A172 (cell line): ENCODE measurements around the gene LCE1D. TPM values are rescaled to one million over a fixed set of nuclear protein-coding genes. Genes with fewer than 3 reads are reported as not detected.

ENCODE experiments used
- DNase-seq: peaks from one replicate; pipeline ENCODE4 v3.0.0-alpha.2; 2015; ENCODE audit warnings: low spot score
- total RNA-seq: library from RNA; depleted of rRNA; stranded (reverse); fragments of >200 nt; shearing (Covaris generic); gene quantifications from 2 replicates; pipeline ENCODE4 v1.2.3, GENCODE V29; 2014; rRNA removed

Gene LCE1D, protein sequence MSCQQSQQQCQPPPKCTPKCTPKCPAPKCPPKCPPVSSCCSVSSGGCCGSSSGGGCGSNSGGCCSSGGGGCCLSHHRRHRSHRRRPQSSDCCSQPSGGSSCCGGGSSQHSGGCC
- not detected in 2 replicates for total RNA-seq

DNA sequence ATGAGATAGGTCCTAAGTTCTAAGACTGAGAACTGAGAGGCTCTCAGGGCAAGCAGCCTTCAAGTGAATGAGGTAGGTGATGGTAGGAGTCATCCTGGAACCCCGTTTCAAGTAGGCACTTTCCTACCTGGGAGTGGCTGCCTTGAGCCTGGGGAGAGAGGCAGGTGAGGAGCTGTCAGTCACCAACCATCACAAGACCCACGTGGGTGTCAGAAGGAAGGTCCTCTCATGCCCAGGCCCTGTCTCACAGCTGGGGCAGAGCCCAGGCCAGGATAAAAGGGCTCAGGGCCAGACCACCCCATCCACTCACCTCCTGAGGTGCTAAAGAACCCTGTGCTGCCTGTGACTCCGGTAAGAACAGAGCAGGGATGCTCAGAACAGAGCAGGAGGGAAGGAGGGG lies at the start of gene LCE1D:
LCE1D (plus strand) TSS at position 301 of the 400 bp plus-strand sequence. CDS start 1,074 bp downstream, outside the sequence.
- no peak for DNase-seq

DNA sequence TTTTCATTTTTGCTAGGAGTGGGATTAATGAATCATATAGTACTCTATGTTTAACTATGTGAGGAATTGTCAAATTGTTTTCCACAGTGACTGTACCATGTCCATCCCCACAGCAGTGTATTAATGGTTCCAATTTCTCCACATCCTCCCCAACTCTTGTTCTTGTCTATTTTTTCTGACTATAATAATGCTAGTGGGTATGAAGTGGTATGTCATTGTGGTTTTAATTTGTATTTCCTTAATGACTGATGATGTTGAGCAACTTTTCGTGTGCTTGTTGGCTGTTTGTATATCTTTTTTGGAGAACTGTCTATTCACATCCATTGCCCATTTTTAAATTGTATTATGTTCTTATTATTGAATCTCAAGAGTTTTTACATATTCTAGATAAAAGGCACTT lies 48.7 kb upstream of the LCE1D start:
- DNase-seq, result no peak

- DNase-seq, result peak; percentile 50
These were observed 44.3 kb upstream of the LCE1D start for GRCh38 chr1:152752225-152752624.

DNA sequence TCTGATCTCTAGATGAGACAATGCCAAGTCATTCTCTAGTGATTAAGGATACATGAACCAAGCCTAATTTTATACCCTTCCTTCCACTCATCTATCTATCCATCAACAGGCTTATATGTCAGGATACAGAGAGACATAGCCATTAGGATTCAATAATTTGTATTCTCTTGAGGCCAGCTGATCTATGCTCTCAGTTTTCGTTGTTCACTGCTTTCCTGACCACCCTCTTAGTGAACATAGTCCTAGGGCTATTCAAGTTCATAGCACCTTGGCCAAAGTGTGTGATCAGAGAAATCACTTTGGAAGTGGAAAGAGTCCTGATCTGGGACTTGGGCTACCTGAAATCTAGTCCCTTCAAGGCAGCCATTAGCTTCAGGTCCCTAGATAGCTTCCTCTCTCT lies 42.9 kb upstream of the LCE1D start:
- no peak for DNase-seq

GRCh38 chr1:152756872-152757271 lies 39.6 kb upstream of the LCE1D start:
- no peak for DNase-seq

DNA sequence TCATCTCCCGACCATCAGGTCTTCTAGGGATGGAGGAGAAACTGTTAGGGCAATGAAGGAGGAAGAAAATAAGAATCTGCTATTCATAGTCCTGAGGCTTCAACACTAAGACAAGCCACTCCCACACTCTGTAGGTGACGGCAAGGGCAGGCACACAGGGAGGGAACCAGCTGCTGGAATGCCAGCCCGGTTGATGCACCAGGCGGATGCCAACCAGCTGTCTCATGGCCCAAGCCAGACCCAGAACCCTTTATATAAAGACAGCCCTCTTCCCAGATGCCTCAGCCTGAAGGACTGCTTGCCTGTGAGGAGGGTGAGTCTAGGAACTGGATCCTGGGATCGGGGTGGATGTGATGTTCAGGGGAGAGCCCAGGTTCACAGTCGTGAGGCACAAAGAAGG lies 38.8 kb upstream of the LCE1D start, which contains the start of gene KPRP:
KPRP (plus strand) TSS at position 279 of the 400 bp plus-strand sequence. CDS start 1,564 bp downstream, outside the sequence.
- no peak for DNase-seq

GRCh38 chr1:152758636-152759035 lies 37.9 kb upstream of the LCE1D start:
- DNase-seq, result no peak

- no peak for DNase-seq
These were observed 36.9 kb upstream of the LCE1D start for GRCh38 chr1:152759453-152760173.

- DNase-seq, result no peak
These were observed 35.9 kb upstream of the LCE1D start for GRCh38 chr1:152760551-152761190.

DNA sequence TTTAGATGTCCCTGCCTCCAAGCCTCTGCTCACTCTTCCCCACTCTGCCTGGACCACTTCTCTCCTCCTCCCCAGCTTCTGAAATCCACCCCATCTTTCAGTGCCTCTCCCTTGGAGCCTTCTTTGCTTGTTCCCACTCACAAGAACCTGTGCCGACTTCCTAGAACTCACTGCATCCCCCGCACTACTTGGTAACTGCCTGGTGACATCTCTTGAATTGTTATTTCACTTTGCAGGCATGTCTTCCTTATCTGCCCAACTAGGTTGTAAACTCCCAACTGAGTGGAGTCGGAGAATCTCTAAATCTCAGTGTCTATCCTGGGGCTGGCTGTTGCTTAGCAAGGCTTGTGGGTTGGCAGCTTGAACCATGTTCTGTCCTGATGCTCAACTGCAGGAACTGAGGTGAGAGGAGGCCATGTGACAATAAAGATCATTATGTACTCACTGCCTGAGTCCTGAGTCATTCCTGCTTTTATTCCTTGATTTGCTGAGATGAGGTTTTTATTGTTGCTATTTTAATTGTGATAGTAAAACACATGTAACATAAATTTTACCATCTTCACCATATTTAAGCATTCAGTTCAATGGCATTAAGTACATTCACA lies 34.8 kb upstream of the LCE1D start:
- DNase-seq, result no peak

GRCh38 chr1:152768847-152769533 lies 27.5 kb upstream of the LCE1D start:
- DNase-seq, result no peak

DNA sequence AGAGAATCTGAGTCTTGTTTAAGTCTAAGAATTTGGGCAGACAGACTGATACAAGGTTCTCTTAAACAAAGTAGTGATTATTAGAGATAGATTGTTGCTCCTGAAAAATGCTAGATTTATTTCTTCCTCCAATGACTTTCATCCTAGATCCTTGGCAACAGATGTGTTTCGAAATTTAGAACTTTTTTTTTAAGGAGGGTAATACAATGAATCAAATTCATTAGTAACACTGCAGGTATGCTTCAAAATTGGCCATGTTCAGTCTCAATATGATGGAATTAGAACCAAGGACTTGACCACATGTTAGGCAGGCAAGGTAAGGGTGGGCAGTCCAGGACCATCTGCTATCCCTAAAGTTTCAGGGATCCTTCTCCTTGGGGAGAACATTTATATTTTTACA lies 26.1 kb upstream of the LCE1D start:
- no peak for DNase-seq

DNA sequence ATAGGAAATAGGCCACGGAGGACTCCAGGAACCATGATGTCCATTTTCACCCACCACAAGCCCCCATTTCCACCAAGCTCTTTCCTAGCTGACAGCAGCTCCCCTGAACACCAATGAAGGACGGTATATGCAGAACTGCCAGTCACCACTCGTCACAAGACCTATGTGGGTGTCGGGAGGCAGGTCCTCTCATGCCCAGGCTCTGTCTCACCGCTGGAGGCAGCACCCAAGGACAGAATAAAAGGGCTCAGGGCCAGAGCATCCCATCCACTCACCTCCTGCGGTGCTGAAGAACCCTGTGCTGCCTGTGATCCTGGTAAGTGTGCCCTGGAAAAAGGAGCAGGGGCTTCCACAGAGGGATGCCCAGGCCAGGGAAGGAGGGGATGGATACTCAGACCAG lies 21.6 kb upstream of the LCE1D start, which contains the start of gene LCE1F:
LCE1F (plus strand) TSS at position 266 of the 400 bp plus-strand sequence. CDS start 1,232 bp downstream, outside the sequence.
- no peak for DNase-seq

DNA sequence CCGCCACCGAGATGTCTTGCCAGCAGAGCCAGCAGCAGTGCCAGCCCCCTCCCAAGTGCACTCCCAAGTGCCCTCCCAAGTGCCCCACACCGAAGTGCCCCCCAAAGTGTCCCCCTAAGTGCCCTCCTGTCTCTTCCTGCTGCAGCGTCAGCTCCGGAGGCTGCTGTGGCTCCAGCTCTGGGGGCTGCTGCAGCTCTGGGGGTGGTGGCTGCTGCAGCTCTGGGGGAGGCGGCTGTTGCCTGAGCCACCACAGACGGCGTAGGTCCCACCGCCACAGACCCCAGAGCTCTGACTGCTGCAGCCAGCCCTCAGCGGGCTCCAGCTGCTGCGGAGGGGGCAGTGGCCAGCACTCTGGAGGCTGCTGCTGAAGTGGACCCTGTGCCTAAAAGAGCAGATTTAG lies 20.2 kb upstream of the LCE1D start:
- DNase-seq, result no peak

DNA sequence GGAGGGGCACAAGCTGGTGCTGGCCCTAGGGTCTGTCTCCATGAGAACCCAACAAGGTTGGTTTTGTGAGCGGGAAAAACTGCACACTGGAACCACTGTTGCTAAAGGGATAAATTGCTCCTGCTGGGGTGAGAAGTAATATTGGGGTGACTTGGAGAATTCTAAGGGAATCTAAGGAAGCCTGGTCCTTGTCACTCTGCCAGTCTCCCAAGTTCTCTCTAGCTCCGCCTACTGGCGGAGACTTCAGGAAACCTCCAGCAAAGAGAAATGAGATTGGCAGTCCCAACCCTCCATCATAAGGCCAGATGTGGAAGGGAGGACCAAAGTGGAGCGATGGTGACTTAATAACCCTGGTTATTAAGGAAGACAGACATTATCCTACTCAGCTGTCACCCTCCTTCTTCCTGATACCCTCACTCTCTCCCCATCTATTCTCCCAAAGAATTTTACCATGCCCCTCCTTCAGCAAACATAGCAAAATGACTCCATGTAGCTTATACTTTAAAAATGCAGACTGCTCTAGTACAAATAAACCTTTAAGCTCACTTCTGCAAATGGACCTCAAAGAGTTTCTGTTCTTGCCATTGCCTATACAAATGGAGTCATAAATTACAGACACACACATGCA lies 18.9 kb upstream of the LCE1D start:
- DNase-seq, result peak; percentile 20

DNA sequence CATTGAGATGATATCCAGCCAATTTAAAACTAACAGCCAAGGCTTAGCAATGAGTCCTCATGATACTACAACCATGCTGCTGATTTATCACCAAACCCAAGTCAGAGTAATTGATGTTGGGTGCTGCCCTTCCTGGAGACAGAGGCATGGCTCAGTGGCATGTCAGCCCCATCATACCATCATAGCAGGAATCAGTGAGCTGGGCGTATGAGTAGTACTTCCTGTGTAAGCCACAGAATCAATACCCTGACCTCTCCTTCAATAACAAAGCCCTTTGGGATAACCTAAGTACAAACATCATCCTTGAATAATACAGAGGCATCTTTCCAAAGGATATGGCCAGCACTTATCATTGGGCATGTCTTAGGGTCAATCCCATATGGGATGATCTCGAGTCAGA lies 13.4 kb upstream of the LCE1D start:
- DNase-seq, result no peak

DNA sequence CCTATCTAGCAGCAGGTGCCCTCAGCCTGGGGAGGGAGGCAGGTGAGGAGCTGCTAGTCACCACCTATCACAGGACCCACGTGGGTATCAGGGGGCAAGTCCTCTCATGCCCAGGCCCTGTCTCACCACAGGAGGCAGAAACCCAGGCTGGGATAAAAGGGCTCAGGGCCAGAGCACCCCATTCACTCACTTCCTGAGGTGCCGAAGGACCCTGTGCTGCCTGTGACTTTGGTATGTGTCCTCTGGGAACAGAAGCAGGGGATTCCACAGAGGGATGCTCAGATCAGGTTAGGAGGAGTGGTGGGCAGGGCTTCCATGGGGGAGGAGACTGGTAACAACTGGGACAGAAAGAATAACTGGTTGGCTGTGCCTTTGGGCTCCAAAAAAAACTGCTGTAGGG lies 10.4 kb upstream of the LCE1D start, which contains the start of gene LCE1E:
LCE1E (plus strand) TSS at position 181 of the 400 bp plus-strand sequence. CDS start 1,043 bp downstream, outside the sequence.
- no peak for DNase-seq

DNA sequence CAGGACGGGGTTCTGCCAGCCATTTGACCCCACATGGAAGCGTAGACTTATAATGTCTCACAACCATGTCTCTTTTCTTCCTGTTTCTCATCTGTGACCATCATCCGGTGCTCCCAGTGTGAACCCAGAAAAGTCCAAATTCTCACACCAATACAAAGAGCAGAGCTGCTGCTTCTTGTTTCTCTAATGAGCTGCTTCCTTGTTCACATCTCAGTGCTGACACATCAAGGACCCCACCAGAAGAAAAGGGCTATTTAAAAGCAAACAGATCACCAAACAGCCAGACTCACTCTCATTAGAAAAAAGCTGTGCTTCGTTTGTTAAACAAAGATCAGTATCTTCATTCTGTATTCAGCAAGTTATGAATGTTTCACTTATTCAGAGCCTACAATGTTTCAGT lies 835 bp upstream of the LCE1D start:
- no peak for DNase-seq

- no peak for DNase-seq
These were observed 4.8 kb downstream of the LCE1D start for GRCh38 chr1:152801333-152801732.

DNA sequence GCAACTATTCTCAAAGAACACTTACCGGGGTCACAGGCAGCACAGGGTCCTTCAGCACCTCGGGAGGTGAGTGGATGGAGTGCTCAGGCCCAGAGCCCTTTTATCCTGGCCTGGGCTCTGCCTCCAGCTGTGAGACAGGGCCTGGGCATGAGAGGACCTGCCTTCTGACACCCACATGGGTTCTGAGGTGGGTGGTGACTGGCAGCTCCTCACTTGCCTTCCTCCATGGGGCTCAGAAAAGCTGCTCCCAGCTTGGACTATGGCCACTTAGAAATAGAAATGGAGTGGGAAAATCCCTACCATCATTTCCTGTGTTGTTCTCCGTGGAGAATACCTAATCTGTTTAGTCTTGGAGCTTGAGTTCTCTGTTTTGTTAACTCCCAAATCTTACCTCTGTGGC lies 10.1 kb downstream of the LCE1D start, which contains the start of gene LCE1C:
LCE1C (minus strand) TSS at position 76 of the 400 bp plus-strand sequence. CDS start 1,173 bp downstream, outside the sequence.
- DNase-seq, result no peak

GRCh38 chr1:152811050-152811449 lies 14.5 kb downstream of the LCE1D start:
- DNase-seq, result no peak
